M059J (cell line): ENCODE results near the gene ATRNL1. TPM values are rescaled to one million over a fixed set of nuclear protein-coding genes. Genes with fewer than 3 reads are reported as not detected.
"Not testable (repeated sequence)": the region's sequence is repeated elsewhere in the genome, so short reads cannot be mapped to it uniquely, and the experiment has no call there.

ENCODE experiments used
- DNase-seq: peaks from one replicate; pipeline ENCODE4 v3.0.0-alpha.2; 2012; ENCODE audit warnings: low read depth
- total RNA-seq: library from RNA; depleted of rRNA; stranded (reverse); fragments of >200 nt; shearing (Covaris generic); gene quantifications from 2 replicates; pipeline ENCODE4 v1.2.3, GENCODE V29; 2014

Gene ATRNL1
- total RNA-seq, 1 experiment from 2014 or later, result 6.1 TPM

GRCh38 chr10:115747811-115748210, 654.6 kb downstream of the ATRNL1 start:
- no peak for DNase-seq

DNA sequence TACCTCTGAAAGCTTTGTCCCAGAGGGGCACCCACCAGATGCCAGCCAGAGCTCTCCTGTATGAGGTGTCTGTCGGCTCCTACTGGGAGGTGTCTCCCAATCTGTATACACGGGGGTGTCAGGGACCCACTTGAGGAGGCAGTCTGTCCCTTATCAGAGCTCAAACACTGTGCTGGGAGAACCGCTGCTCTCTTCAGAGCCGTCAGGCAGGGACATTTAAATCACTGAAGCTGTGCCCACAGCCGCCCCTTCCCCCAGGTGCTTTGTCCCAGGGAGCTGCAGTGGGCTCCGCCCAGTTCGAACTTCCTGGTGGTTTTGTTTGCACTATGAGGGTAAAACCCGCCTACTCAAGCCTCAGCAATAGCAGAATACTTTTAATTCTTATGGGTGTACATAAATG, 665.3 kb downstream of the ATRNL1 start:
- DNase-seq, result not testable (repeated sequence)

- no peak for DNase-seq
Measured at GRCh38 chr10:115760131-115760530, 667.0 kb downstream of the ATRNL1 start.

DNA sequence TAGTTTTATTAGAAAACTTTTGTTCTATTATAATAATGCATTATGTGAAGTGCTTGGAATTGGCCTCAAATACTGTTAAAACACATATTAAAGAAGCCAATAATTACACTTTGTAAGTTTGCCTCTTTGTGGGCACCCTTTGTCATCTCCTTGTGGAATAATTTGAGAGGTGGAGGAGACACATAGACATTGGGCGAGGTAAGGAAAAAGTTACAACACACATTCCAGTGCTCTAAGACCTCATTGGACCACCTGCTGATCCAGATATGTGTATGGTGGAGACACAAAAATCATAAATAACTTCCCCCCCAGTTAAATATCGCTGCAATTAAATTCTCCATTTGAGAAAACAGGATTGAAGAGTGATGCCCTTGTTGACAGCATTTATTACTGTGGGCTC, 668.0 kb downstream of the ATRNL1 start:
- DNase-seq, result no peak

DNA sequence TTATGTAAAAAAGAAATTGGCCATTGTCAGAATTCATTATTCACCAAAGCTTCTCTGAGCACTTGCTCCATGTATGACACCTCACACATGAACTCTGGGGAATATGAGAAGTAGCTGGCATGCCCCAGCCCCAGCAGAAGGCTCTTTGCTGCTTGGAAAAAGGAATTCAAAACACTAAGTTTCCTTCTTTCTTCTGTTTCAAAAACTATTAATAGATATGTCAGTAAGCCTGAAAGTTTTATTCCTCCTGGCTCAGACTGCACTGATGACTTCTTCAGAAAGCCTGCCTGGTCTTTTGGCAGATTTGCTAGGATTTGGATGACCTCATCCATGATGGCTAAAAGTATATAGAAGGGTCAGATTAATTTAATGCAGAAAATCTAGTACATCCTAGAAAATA, 668.9 kb downstream of the ATRNL1 start:
- no peak for DNase-seq

DNA sequence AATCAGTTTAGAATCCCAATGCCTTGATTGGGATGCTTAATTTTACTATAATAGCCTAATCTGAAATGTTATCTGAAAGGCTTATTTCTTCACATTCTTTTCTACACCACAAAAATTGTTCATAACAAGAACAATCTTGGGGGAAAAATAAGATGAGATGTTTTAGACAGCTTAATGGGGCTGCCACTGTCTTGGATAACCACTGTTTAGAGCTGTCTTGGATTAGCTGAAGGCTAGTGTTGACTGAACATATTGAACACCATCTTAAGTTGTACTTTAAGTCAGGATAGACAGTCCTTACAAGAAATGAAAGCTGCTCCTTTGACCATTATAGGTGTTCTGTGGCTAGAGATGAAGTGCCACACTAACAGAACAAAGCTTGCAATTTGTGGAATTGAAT, 678.6 kb downstream of the ATRNL1 start:
- no peak for DNase-seq

DNA sequence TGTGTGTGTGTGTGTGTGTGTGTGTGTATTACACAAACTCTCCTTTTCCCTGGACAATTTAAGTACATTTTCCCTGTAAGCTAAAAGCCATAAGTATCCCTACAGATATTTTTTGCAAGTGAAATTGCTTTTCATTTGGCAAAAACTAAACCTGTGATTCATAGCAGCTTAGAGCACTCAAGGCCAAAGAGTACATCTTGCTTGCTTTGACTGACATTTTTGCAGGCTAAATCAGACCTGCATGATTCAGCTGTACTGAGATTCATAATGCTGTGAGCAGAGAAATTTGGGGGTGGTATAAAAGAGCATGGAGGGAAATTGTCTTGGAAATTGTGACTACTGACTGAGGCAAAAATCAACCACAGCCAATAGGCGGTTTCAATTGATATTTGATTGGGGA, 679.4 kb downstream of the ATRNL1 start:
- DNase-seq, result peak; percentile 76

- DNase-seq, result no peak
Measured at GRCh38 chr10:115773832-115774231, 680.7 kb downstream of the ATRNL1 start.

GRCh38 chr10:115774721-115775120, 681.6 kb downstream of the ATRNL1 start:
- no peak for DNase-seq

- DNase-seq, result no peak
Measured at GRCh38 chr10:115777646-115778045, 684.5 kb downstream of the ATRNL1 start.

DNA sequence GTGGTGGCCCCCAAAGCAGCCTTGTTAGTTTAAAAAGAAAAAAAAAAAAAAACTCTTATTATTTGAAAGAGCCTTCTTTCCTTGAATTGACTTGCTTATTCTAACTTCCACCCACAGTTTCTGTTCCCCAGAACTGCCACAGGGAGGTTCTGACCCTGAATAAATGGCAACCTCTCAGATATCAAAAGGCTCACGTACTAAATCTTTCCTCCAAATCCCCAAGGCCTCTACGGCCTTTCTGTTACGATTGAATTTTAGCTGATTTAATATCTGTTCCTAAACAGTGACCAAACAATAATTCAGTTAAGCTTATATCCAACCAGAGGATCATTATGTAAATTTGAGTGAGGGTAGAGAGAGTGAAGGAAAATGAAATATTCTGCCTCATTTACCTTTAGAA, 697.1 kb downstream of the ATRNL1 start:
- DNase-seq, result no peak

- DNase-seq, result no peak
Measured at GRCh38 chr10:115795964-115796363, 702.8 kb downstream of the ATRNL1 start.

DNA sequence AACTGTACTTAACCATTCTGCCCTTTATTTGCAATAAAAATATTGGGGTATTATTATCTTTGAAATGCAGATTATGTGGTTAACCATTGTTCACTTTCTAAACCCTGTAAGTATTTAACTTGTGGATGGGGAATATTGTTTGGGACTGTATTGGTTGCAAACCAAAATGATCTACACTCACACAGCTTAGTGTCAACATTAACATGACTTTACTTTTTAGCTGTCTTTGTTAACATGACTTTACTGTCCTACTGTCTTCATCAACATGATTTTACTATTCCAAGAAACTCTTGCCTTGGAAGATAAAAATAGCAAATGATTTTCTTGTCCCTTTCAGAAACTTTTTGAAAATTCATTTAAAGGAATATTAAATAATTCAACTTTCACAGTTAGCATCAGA, 708.3 kb downstream of the ATRNL1 start:
- DNase-seq, result no peak

DNA sequence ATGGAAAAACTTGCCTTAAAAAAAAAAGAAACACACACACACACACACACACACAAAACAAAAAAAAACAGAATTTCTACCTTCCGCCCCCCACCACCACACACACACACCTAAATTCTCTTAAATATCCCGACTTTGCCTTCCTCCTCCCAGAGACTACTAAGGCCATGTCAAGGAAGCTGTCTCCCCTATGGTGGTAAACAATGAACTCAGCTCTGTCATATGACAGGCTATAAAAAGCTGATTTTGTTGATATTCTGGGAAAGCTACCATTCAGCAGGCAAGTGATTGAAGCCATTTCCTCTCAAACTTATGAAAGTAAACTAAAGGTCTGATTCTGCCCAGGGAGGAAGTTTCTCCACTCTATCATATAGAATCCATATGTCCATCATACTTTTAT, 708.8 kb downstream of the ATRNL1 start:
- peak; percentile 23 for DNase-seq

DNA sequence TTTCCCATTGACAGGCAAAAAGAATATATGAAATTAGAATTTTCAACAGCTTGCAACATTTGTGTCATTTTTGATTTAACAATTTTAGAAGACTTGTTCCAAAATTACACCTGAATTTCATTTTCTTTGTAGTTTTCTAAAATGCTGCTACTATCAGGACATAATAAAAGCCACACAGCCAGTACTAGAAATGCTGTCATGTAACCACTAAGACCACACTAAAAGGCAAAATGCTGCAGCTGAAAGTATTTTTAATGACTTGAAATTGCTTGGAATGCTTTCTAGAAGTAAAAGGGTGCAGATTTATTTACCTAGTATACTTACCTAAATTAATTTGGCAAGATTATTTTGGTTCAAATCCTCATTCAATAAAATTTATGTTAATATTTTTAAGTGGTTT, 709.7 kb downstream of the ATRNL1 start:
- no peak for DNase-seq

- no peak for DNase-seq
Measured at GRCh38 chr10:115814542-115814941, 721.4 kb downstream of the ATRNL1 start.

GRCh38 chr10:115818012-115818411, 724.8 kb downstream of the ATRNL1 start:
- DNase-seq, result peak; percentile 38

- DNase-seq, result peak; percentile 53
Measured at GRCh38 chr10:115826396-115826795, 733.2 kb downstream of the ATRNL1 start.

DNA sequence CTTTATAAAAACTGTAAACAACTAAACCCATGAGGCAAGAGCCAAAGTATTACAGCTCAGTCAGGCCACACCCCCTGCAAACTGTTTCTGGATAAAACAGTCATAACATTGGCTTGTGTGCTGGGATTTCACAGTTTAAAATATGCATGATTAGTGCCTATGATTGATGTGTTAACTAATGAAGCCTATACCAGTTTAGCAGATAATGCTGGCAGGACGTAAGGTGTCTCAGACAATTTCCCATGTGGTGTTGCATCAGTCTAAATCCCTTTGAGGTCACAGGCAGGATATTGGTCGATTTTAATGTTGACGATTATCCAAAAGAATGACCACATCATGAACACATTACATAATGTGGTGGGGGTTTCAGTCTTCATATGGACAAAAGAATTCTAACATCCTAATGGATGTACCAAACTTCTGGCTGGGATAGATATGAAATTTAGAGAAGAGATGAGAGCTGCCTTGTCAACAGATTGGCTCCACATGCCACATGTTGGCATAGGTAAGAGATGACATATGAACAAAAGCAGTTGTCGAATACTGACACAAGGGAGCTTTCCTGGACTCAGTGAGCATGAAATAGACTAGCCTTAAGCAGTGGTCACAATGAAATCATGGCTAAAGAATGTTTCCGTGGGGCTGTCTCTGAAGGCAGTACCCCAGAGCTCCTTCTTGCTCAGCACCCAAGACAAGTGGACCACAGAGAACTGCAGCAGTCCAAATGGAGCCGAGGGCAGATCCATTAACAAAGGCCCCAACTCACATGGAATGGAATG, 734.3 kb downstream of the ATRNL1 start:
- DNase-seq, result peak; percentile 70

DNA sequence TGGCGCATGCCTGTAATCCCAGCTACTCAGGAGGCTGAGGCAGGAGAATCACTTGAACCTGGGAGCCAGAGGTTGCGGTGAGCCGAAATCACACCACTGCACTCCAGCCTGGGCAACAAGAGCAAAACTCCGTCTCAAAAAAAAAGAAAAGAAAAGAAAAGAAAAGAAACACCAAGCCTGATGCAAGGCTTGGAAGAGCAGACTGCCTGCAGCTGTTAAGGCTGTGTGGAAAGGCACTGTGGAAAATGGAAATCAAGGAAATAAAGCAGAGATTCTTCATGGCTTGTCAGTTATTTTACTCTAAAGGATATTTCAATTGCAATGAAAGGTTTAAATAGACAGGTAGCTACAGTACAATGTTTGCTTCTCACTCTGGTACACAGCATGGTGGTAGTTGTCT, 735.0 kb downstream of the ATRNL1 start:
- not testable (repeated sequence) for DNase-seq

DNA sequence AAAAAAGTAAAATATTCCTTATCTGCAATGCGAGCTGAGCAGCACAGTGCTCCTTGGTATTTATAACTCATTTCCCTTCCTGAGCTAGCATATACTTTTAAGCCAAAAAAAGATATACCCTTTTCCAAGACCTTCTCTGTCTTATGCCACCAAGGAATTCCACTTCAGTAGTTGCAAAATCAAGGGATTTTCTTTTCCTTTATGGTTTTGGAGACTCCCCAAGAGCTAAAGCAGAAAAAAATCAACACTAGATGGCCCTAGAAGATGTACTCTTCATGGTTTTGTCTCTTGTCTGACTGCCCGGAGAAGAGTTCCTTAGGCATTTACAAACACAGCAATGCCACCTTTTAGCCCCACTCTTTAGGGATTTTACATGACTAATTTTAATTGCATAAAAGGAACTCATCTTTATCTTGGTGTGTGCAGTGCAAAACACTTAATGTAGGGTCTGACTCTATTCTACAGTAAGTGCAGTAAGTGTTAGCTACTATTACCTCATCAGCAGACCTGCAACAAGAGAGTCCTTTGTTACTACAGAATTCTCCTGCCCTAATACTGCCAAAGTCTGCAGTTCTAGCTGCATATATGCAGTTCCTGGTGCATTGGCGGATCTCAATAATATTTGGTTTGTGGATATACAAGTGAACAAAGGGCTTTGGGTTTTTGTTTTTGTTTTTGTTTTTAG, 736.5 kb downstream of the ATRNL1 start:
- DNase-seq, result peak; percentile 65

DNA sequence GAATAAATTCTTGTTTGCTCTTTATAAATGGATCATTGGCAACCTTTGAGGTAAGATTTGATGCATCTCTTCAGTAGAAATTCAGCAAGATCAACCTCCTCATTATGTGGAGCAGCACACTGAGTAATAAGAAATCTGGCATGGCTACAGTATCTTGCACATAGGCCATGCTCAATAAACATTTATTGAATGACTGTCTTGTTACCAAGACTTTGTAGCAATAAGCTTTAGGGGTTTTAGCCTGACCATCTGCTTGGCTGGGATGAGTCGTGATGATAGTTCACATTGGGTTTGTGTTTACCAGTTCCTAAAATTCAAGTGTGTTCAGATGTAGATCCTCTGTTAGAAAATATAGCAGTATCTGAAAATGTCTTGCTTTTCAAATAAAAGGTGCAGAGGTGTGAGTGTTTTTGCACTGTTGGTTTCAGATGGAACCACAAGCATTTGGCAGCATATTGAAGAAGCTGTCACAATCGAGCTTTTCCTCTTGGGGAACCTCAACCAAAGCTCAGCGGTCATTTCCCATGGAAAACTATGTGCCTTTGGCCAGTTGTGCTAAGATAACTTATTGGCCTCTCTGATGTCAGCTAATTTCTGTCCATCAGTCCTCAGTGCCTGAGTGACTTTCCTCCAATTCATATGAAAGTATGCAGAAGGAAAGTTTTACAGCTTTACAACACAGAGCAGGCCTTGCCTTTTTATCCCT, 737.3 kb downstream of the ATRNL1 start:
- peak; percentile 66 for DNase-seq

GRCh38 chr10:115831016-115831415, 737.9 kb downstream of the ATRNL1 start:
- no peak for DNase-seq
